GM23338 (cell line): ENCODE measurements around the gene PLET1. TPM values are rescaled to one million over a fixed set of nuclear protein-coding genes. Genes with fewer than 3 reads are reported as not detected.

Source experiments
- ATAC-seq: fragments of 200-7000 bp; cut with Tn5 transposase; 3 replicates; pipeline ENCODE4 v1.9.1; 2020
- DNase-seq: peaks from one replicate; pipeline ENCODE4 v3.0.0-alpha.2; 2015; ENCODE audit warnings: low spot score
- H2AFZ ChIP-seq: fragments of 200-600 bp; sonication (generic); 2 replicates; pipeline ENCODE4 v1.8.0; 2016; ENCODE audit warnings: antibody characterized with exemption, mild to moderate bottlenecking, moderate library complexity
- H3F3A ChIP-seq: fragments of 200-600 bp; sonication (generic); replicated peaks from 2 replicates; pipeline ENCODE4 v1.8.0; 2017; ENCODE audit warnings: antibody characterized with exemption, mixed run types, low read depth
- H3K27ac ChIP-seq: fragments of 200-600 bp; sonication (generic); 2 replicates; pipeline ENCODE4 v1.6.1; 2016; ENCODE audit warnings: low read depth
- H3K27me3 ChIP-seq: fragments of 200-600 bp; sonication (generic); 2 replicates; pipeline ENCODE4 v1.8.0; 2016; ENCODE audit warnings: mild to moderate bottlenecking, mixed run types, moderate library complexity; ENCODE audit not compliant: insufficient read depth
- H3K36me3 ChIP-seq: fragments of 200-600 bp; sonication (generic); 2 replicates; pipeline ENCODE4 v1.8.0; 2016; ENCODE audit warnings: mild to moderate bottlenecking; ENCODE audit not compliant: insufficient read depth
- H3K4me1 ChIP-seq: fragments of 200-600 bp; sonication (generic); 2 replicates; pipeline ENCODE4 v1.8.0; 2016; ENCODE audit warnings: mild to moderate bottlenecking, moderate library complexity; ENCODE audit not compliant: insufficient read depth
- H3K4me2 ChIP-seq: fragments of 200-600 bp; sonication (generic); 2 replicates; pipeline ENCODE4 v1.7.1; 2017; ENCODE audit warnings: mixed run types
- H3K4me3 ChIP-seq: fragments of 200-600 bp; sonication (generic); 2 replicates; pipeline ENCODE4 v1.6.1; 2016; ENCODE audit warnings: mixed run types
- H3K79me2 ChIP-seq: fragments of 200-600 bp; sonication (generic); replicated peaks from 2 replicates; pipeline ENCODE4 v1.8.0; 2017; ENCODE audit warnings: mild to moderate bottlenecking; ENCODE audit not compliant: insufficient read depth
- H3K9me2 ChIP-seq: fragments of 200-600 bp; sonication (generic); 2 replicates; pipeline ENCODE4 v1.8.0; 2017; ENCODE audit not compliant: insufficient read depth
- H4K20me1 ChIP-seq: fragments of 200-600 bp; sonication (generic); replicated peaks from 2 replicates; pipeline ENCODE4 v1.8.0; 2017; ENCODE audit warnings: mild to moderate bottlenecking; ENCODE audit not compliant: insufficient read depth
- H3K27ac Mint-ChIP-seq: 2 replicates; pipeline ENCODE4 v1.8.0; 2020; ENCODE audit warnings: inconsistent platforms, mild to moderate bottlenecking, moderate library complexity, mixed read lengths
- H3K27me3 Mint-ChIP-seq: 3 replicates; pipeline ENCODE4 v1.8.0; 2022; ENCODE audit warnings: low read depth, mild to moderate bottlenecking, moderate library complexity, mixed read lengths, inconsistent platforms; ENCODE audit not compliant: insufficient read depth, poor library complexity
- H3K36me3 Mint-ChIP-seq: 3 replicates; pipeline ENCODE4 v1.8.0; 2021; ENCODE audit warnings: low read depth, mild to moderate bottlenecking, inconsistent platforms, moderate library complexity, mixed read lengths
- H3K4me1 Mint-ChIP-seq: 3 replicates; pipeline ENCODE4 v1.8.0; 2020; ENCODE audit warnings: mild to moderate bottlenecking, inconsistent platforms, mixed read lengths
- H3K4me3 Mint-ChIP-seq: 3 replicates; pipeline ENCODE4 v1.8.0; 2021; ENCODE audit warnings: moderate library complexity, mild to moderate bottlenecking, inconsistent platforms, mixed read lengths
- H3K9me3 Mint-ChIP-seq: 3 replicates; pipeline ENCODE4 v1.8.0; 2020; ENCODE audit warnings: moderate library complexity, mild to moderate bottlenecking, inconsistent platforms, mixed read lengths
- CREB1 ChIP-seq: fragments of 250-450 bp; sonication (Bioruptor Pico); IDR thresholded peaks from 2 replicates; pipeline ENCODE4 v1.5.0; 2020; ENCODE audit warnings: low read depth, mild to moderate bottlenecking, moderate library complexity
- EZH2 ChIP-seq: fragments of 200-600 bp; sonication (generic); IDR thresholded peaks from one replicate; pipeline ENCODE4 v1.8.0; 2017; ENCODE audit warnings: antibody characterized with exemption, mild to moderate bottlenecking, low read depth; ENCODE audit not compliant: unreplicated experiment
- EZH2phosphoT487 ChIP-seq: fragments of 200-600 bp; sonication (generic); IDR thresholded peaks from one replicate; pipeline ENCODE4 v1.8.1; 2018; ENCODE audit warnings: antibody characterized with exemption; ENCODE audit not compliant: unreplicated experiment
- JUNB ChIP-seq: IDR thresholded peaks from one replicate; pipeline ENCODE4 v1.6.1; 2016; ENCODE audit warnings: antibody characterized with exemption; ENCODE audit not compliant: unreplicated experiment
- NANOG ChIP-seq: IDR thresholded peaks from 2 replicates; pipeline ENCODE4 v1.6.1; 2016; ENCODE audit warnings: antibody characterized with exemption, borderline replicate concordance
- POLR2AphosphoS5 ChIP-seq: IDR thresholded peaks from 2 replicates; pipeline ENCODE4 v1.6.1; 2016; ENCODE audit warnings: antibody characterized with exemption, low read depth
- STAT1 ChIP-seq: IDR thresholded peaks from one replicate; pipeline ENCODE4 v1.6.1; 2016; ENCODE audit warnings: antibody characterized with exemption; ENCODE audit not compliant: unreplicated experiment
- ZNF114 ChIP-seq: fragments of 250-450 bp; sonication (Bioruptor Pico); IDR thresholded peaks from 2 replicates; pipeline ENCODE4 v1.5.0; 2020; ENCODE audit warnings: mild to moderate bottlenecking, moderate library complexity
- ZNF331 ChIP-seq: fragments of 250-450 bp; sonication (Bioruptor Pico); IDR thresholded peaks from 2 replicates; pipeline ENCODE4 v1.5.0; 2020; ENCODE audit warnings: low read depth, mild to moderate bottlenecking, moderate library complexity
- polyA plus RNA-seq: library from polyadenylated mRNA; unstranded; fragments of >200 nt; fragmentation: Nextera tagmentation; extraction: Ambion mirVana; gene quantifications from 2 replicates; pipeline ENCODE4 v1.2.1, GENCODE V29; 2016
- total RNA-seq: library from RNA; depleted of rRNA; stranded (reverse); fragments of >200 nt; shearing (Covaris generic); gene quantifications from 2 replicates; pipeline ENCODE4 v1.2.3, GENCODE V29; 2014
- TF ChIP-seq, protein P1 (sequence below): IDR thresholded peaks from one replicate; pipeline ENCODE4 v1.6.1; 2018; ENCODE audit warnings: antibody characterized with exemption; ENCODE audit not compliant: unreplicated experiment
- TF ChIP-seq, protein P2 (sequence below), 2 experiments: fragments of 200-600 bp in 1 of 2; sonication (generic) in 1 of 2; conservative IDR thresholded peaks; 2 replicates each; pipeline versions ENCODE4 v1.5.1 to v1.6.1; 2016 to 2017; ENCODE audit warnings: antibody characterized with exemption in 2 of 2, low read depth in 2 of 2, mild to moderate bottlenecking in 2 of 2, moderate library complexity in 1 of 2
- TF ChIP-seq, protein P3 (sequence below): fragments of 250-450 bp; sonication (Bioruptor Pico); IDR thresholded peaks from 2 replicates; pipeline ENCODE4 v1.5.0; 2020; ENCODE audit warnings: mild to moderate bottlenecking, moderate library complexity
- TF ChIP-seq, protein P4 (sequence below): IDR thresholded peaks from 2 replicates; pipeline ENCODE4 v1.6.1; 2016; ENCODE audit warnings: antibody characterized with exemption

The PLET1 gene
- total and polyA plus RNA-seq, 2 experiments from 2014 or later: not detected

DNA sequence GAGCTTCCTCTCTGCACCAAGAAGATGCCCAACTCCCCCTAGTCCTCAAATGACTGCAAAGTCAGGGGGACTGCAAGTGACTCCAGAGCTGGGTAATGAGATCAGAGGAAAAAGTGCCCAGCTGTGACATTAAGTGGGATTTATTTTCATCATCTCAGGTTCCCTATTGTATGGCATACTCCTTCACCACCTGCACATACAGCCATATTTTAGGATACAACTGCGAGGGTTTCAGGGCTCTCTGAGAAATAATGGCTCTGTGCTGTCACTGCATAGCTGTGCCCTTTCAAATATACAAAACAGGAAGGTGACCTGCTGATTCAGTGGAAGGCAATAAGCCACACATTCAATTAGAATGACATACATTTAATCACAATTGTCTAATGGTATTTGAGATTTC is 45.6 kb upstream of the PLET1 start:
- Mint-ChIP-seq H3K36me3 (no peaks in the 10 kb centered on the region), H3K4me3 (no peak overlapping the region), H3K4me1 (peaks cover 11% of the 10 kb centered on the region; the same call in 2 of the 3 replicates), H3K27ac (no peak overlapping the region), H3K9me3 (peaks cover 3% of the 10 kb centered on the region; the same call in 2 of the 3 replicates), H3K27me3 (peaks cover 5% of the 10 kb centered on the region)
- TF ChIP-seq, protein P1, sequence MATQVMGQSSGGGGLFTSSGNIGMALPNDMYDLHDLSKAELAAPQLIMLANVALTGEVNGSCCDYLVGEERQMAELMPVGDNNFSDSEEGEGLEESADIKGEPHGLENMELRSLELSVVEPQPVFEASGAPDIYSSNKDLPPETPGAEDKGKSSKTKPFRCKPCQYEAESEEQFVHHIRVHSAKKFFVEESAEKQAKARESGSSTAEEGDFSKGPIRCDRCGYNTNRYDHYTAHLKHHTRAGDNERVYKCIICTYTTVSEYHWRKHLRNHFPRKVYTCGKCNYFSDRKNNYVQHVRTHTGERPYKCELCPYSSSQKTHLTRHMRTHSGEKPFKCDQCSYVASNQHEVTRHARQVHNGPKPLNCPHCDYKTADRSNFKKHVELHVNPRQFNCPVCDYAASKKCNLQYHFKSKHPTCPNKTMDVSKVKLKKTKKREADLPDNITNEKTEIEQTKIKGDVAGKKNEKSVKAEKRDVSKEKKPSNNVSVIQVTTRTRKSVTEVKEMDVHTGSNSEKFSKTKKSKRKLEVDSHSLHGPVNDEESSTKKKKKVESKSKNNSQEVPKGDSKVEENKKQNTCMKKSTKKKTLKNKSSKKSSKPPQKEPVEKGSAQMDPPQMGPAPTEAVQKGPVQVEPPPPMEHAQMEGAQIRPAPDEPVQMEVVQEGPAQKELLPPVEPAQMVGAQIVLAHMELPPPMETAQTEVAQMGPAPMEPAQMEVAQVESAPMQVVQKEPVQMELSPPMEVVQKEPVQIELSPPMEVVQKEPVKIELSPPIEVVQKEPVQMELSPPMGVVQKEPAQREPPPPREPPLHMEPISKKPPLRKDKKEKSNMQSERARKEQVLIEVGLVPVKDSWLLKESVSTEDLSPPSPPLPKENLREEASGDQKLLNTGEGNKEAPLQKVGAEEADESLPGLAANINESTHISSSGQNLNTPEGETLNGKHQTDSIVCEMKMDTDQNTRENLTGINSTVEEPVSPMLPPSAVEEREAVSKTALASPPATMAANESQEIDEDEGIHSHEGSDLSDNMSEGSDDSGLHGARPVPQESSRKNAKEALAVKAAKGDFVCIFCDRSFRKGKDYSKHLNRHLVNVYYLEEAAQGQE: no peak
- TF ChIP-seq CREB1 (CRISPR knock-in tag): no peak
- TF ChIP-seq STAT1: no peak
- TF ChIP-seq EZH2phosphoT487: no peak
- TF ChIP-seq ZNF331 (CRISPR knock-in tag): no peak
- no peak for TF ChIP-seq POLR2AphosphoS5
- no peak for TF ChIP-seq EZH2
- TF ChIP-seq, protein P2, sequence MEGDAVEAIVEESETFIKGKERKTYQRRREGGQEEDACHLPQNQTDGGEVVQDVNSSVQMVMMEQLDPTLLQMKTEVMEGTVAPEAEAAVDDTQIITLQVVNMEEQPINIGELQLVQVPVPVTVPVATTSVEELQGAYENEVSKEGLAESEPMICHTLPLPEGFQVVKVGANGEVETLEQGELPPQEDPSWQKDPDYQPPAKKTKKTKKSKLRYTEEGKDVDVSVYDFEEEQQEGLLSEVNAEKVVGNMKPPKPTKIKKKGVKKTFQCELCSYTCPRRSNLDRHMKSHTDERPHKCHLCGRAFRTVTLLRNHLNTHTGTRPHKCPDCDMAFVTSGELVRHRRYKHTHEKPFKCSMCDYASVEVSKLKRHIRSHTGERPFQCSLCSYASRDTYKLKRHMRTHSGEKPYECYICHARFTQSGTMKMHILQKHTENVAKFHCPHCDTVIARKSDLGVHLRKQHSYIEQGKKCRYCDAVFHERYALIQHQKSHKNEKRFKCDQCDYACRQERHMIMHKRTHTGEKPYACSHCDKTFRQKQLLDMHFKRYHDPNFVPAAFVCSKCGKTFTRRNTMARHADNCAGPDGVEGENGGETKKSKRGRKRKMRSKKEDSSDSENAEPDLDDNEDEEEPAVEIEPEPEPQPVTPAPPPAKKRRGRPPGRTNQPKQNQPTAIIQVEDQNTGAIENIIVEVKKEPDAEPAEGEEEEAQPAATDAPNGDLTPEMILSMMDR (conservative IDR thresholded peaks at IDR 0.05; ENCODE audit: low read depth in 2 of 2): no peak
- TF ChIP-seq ZNF114 (CRISPR knock-in tag): no peak
- TF ChIP-seq, protein P3, sequence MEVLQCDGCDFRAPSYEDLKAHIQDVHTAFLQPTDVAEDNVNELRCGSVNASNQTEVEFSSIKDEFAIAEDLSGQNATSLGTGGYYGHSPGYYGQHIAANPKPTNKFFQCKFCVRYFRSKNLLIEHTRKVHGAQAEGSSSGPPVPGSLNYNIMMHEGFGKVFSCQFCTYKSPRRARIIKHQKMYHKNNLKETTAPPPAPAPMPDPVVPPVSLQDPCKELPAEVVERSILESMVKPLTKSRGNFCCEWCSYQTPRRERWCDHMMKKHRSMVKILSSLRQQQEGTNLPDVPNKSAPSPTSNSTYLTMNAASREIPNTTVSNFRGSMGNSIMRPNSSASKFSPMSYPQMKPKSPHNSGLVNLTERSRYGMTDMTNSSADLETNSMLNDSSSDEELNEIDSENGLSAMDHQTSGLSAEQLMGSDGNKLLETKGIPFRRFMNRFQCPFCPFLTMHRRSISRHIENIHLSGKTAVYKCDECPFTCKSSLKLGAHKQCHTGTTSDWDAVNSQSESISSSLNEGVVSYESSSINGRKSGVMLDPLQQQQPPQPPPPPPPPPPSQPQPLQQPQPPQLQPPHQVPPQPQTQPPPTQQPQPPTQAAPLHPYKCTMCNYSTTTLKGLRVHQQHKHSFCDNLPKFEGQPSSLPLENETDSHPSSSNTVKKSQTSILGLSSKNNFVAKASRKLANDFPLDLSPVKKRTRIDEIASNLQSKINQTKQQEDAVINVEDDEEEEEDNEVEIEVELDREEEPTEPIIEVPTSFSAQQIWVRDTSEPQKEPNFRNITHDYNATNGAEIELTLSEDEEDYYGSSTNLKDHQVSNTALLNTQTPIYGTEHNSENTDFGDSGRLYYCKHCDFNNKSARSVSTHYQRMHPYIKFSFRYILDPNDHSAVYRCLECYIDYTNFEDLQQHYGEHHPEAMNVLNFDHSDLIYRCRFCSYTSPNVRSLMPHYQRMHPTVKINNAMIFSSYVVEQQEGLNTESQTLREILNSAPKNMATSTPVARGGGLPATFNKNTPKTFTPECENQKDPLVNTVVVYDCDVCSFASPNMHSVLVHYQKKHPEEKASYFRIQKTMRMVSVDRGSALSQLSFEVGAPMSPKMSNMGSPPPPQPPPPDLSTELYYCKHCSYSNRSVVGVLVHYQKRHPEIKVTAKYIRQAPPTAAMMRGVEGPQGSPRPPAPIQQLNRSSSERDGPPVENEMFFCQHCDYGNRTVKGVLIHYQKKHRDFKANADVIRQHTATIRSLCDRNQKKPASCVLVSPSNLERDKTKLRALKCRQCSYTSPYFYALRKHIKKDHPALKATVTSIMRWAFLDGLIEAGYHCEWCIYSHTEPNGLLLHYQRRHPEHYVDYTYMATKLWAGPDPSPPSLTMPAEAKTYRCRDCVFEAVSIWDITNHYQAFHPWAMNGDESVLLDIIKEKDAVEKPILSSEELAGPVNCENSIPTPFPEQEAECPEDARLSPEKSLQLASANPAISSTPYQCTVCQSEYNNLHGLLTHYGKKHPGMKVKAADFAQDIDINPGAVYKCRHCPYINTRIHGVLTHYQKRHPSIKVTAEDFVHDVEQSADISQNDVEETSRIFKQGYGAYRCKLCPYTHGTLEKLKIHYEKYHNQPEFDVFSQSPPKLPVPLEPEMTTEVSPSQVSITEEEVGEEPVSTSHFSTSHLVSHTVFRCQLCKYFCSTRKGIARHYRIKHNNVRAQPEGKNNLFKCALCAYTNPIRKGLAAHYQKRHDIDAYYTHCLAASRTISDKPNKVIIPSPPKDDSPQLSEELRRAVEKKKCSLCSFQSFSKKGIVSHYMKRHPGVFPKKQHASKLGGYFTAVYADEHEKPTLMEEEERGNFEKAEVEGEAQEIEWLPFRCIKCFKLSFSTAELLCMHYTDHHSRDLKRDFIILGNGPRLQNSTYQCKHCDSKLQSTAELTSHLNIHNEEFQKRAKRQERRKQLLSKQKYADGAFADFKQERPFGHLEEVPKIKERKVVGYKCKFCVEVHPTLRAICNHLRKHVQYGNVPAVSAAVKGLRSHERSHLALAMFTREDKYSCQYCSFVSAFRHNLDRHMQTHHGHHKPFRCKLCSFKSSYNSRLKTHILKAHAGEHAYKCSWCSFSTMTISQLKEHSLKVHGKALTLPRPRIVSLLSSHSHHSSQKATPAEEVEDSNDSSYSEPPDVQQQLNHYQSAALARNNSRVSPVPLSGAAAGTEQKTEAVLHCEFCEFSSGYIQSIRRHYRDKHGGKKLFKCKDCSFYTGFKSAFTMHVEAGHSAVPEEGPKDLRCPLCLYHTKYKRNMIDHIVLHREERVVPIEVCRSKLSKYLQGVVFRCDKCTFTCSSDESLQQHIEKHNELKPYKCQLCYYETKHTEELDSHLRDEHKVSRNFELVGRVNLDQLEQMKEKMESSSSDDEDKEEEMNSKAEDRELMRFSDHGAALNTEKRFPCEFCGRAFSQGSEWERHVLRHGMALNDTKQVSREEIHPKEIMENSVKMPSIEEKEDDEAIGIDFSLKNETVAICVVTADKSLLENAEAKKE (CRISPR knock-in tag): no peak
- TF ChIP-seq, protein P4, sequence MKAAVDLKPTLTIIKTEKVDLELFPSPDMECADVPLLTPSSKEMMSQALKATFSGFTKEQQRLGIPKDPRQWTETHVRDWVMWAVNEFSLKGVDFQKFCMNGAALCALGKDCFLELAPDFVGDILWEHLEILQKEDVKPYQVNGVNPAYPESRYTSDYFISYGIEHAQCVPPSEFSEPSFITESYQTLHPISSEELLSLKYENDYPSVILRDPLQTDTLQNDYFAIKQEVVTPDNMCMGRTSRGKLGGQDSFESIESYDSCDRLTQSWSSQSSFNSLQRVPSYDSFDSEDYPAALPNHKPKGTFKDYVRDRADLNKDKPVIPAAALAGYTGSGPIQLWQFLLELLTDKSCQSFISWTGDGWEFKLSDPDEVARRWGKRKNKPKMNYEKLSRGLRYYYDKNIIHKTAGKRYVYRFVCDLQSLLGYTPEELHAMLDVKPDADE: no peak
- no peak for TF ChIP-seq JUNB
- no peak for TF ChIP-seq NANOG
- no peak overlapping the region for H3K4me3 ChIP-seq
- H3K4me2 ChIP-seq: no peak overlapping the region
- no peak overlapping the region for H3K27ac ChIP-seq
- no peaks in the 10 kb centered on the region for H3F3A ChIP-seq
- no peaks in the 10 kb centered on the region for H3K36me3 ChIP-seq
- no peaks in the 10 kb centered on the region for H3K79me2 ChIP-seq
- no peak overlapping the region for H2AFZ ChIP-seq
- DNase-seq: no peak
- no peaks in the 10 kb centered on the region for H4K20me1 ChIP-seq
- H3K4me1 ChIP-seq: peaks cover 9% of the 10 kb centered on the region
- no peaks in the 10 kb centered on the region for H3K27me3 ChIP-seq
- no peaks in the 10 kb centered on the region for H3K9me2 ChIP-seq
- no peak for ATAC-seq
